ENCODE data around the gene KLRB1.
A peak's percentile ranks its signal among the peaks of the same experiment; 100 is the strongest.

Gene KLRB1

GRCh38 chr12:9607716-9608115 lies at the start of gene KLRB1:
KLRB1 (minus strand) TSS chr12:9607916; CDS start chr12:9607839, 77 bp downstream.
- Histone ChIP-seq H3K4me2 (ENCODE audit: insufficient read depth, low read length) (no peak within 1 kb of the TSS), H3K9ac (ENCODE audit: low read depth, low read length) (no peak within 1 kb of the TSS), H3K27ac (ENCODE audit: low read length) (no peak within 1 kb of the TSS), H3K79me2 (ENCODE audit: insufficient read depth, low read length) (no peaks in the 10 kb centered on the region), H4K20me1 (ENCODE audit: insufficient read depth, low read length) (no peaks in the 10 kb centered on the region), H3K4me1 (ENCODE audit: insufficient read depth, low read length) (no peaks in the 10 kb centered on the region), H3K4me3 (ENCODE audit: low read depth in 1 of 2, low read length in 2 of 2) (no peak within 1 kb of the TSS), H2AFZ (ENCODE audit: low read depth, low read length) (no peak within 1 kb of the TSS), H3K27me3 (ENCODE audit: insufficient read depth, low read length, poor library complexity) (no peaks in the 10 kb centered on the region), H3K9me3 (ENCODE audit: insufficient read depth, low read length, severe bottlenecking) (peaks cover 7% of the 10 kb centered on the region), H3K36me3 (ENCODE audit: insufficient read depth, low read length) (no peaks in the 10 kb centered on the region)
- DNase-seq (no peak), ATAC-seq (ENCODE audit: insufficient read depth, low read depth) (no peak)
- TF ChIP-seq CTCF (IDR thresholded peaks at IDR 0.05; ENCODE audit: borderline replicate concordance, extremely low read depth, low read length, poor library complexity, severe bottlenecking) (no peak), EZH2 (IDR thresholded peaks at IDR 0.05; ENCODE audit: borderline replicate concordance, low read depth, low read length, severe bottlenecking) (no peak)

GRCh38 chr12:9651265-9651729 lies 43.6 kb upstream of the KLRB1 start:
- Histone ChIP-seq H4K20me1 (ENCODE audit: insufficient read depth, low read length) (no peaks in the 10 kb centered on the region), H3K4me3 (ENCODE audit: low read depth in 1 of 2, low read length in 2 of 2) (peak overlapping the region in 1 of 2 experiments; percentile 79; a peak in 2 of 4 replicates), H3K36me3 (ENCODE audit: insufficient read depth, low read length) (peaks cover 34% of the 10 kb centered on the region), H3K27me3 (ENCODE audit: insufficient read depth, low read length, poor library complexity) (no peaks in the 10 kb centered on the region), H3K4me2 (ENCODE audit: insufficient read depth, low read length) (peak overlapping the region; percentile 80), H2AFZ (ENCODE audit: low read depth, low read length) (0 out of 2 replicates have a peak overlapping the region, but pooled peaks have one; percentile 9), H3K9me3 (ENCODE audit: insufficient read depth, low read length, severe bottlenecking) (no peaks in the 10 kb centered on the region), H3K4me1 (ENCODE audit: insufficient read depth, low read length) (peaks cover 60% of the 10 kb centered on the region), H3K9ac (ENCODE audit: low read depth, low read length) (peak overlapping the region; percentile 68), H3K27ac (ENCODE audit: low read length) (peak overlapping the region; percentile 97), H3K79me2 (ENCODE audit: insufficient read depth, low read length) (peaks cover 48% of the 10 kb centered on the region)
- peak; percentile 68 for DNase-seq
- no peak for ATAC-seq (ENCODE audit: insufficient read depth, low read depth)
- no peak for TF ChIP-seq CTCF (IDR thresholded peaks at IDR 0.05; ENCODE audit: borderline replicate concordance, extremely low read depth, low read length, poor library complexity, severe bottlenecking)
- TF ChIP-seq EZH2 (IDR thresholded peaks at IDR 0.05; ENCODE audit: borderline replicate concordance, low read depth, low read length, severe bottlenecking), result no peak

- no peaks in the 10 kb centered on the region for H4K20me1 ChIP-seq (ENCODE audit: insufficient read depth, low read length)
- peak overlapping the region; percentile 68 for H3K9ac ChIP-seq (ENCODE audit: low read depth, low read length)
- peak overlapping the region; percentile 43 to 79 for H3K4me3 ChIP-seq (ENCODE audit: low read depth in 1 of 2, low read length in 2 of 2)
- H2AFZ ChIP-seq (ENCODE audit: low read depth, low read length), result no peak overlapping the region
- peak overlapping the region; percentile 80 for H3K4me2 ChIP-seq (ENCODE audit: insufficient read depth, low read length)
- H3K27me3 ChIP-seq (ENCODE audit: insufficient read depth, low read length, poor library complexity), result no peaks in the 10 kb centered on the region
- peak overlapping the region; percentile 97 for H3K27ac ChIP-seq (ENCODE audit: low read length)
- H3K9me3 ChIP-seq (ENCODE audit: insufficient read depth, low read length, severe bottlenecking), result peaks cover 3% of the 10 kb centered on the region
- no peak for DNase-seq
- ATAC-seq (ENCODE audit: insufficient read depth, low read depth), result no peak
- no peak for TF ChIP-seq CTCF (IDR thresholded peaks at IDR 0.05; ENCODE audit: borderline replicate concordance, extremely low read depth, low read length, poor library complexity, severe bottlenecking)
- TF ChIP-seq EZH2 (IDR thresholded peaks at IDR 0.05; ENCODE audit: borderline replicate concordance, low read depth, low read length, severe bottlenecking), result no peak
- peaks cover 24% of the 10 kb centered on the region for H3K36me3 ChIP-seq (ENCODE audit: insufficient read depth, low read length)
- peaks cover 48% of the 10 kb centered on the region for H3K79me2 ChIP-seq (ENCODE audit: insufficient read depth, low read length)
- H3K4me1 ChIP-seq (ENCODE audit: insufficient read depth, low read length), result peaks cover 60% of the 10 kb centered on the region
Observed at GRCh38 chr12:9650151-9650576, 42.4 kb upstream of the KLRB1 start.

All from DND-41 (cell line).